SK-N-MC (cell line): ENCODE data around the gene DOCK4.

Experiments
- EZH2 ChIP-seq: fragments of 200-600 bp; sonication (generic); IDR thresholded peaks from one replicate; pipeline ENCODE4 v1.6.1; 2017; ENCODE audit warnings: antibody characterized with exemption
- POLR2AphosphoS5 ChIP-seq: IDR thresholded peaks from 2 replicates; pipeline ENCODE4 v1.6.1; 2012; ENCODE audit warnings: mild to moderate bottlenecking, low read depth, low read length, borderline replicate concordance

DNA sequence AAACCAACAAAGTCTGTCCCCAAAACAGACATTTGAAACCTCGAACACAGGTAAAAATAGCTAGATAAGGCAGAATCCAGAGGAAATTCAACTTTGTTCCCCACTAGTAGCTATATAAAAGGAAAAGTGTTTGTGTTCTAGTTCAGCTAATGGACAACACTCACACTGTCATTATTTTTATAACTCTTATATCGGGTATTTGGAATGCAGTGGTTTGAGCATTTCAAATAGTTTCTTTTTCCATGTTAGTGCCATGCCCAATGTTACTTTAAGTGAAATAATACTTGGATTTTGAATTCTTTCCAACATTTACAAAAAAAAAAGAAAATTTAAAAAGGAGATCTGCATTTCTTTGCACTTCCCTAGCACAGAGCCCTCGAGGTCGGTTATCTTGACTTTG is 213.6 kb downstream of the DOCK4 start:
- TF ChIP-seq EZH2 (no peak), POLR2AphosphoS5 (no peak)
